Esophagus squamous epithelium (tissue), 4 donors: ENCODE measurements around the gene NBPF20.
"Not testable (repeated sequence)": the region's sequence is repeated elsewhere in the genome, so short reads cannot be mapped to it uniquely, and the experiment has no call there.

Source experiments
- POLR2A ChIP-seq, 4 donors: fragments of 450-650 bp; IDR thresholded peaks; one replicate each; pipeline ENCODE4 v1.6.1; 2017; ENCODE audit warnings: antibody characterized with exemption in 4 of 4, mild to moderate bottlenecking in 4 of 4, moderate library complexity in 3 of 4
- TF ChIP-seq, protein P1 (sequence below), 6 experiments: fragments of 450-650 bp in 4 of 6; fragments of 200-600 bp in 2 of 6; sonication (generic) in 2 of 6; IDR thresholded peaks; one replicate each; pipeline ENCODE4 v1.5.1; 2016 to 2019; ENCODE audit warnings: antibody characterized with exemption in 6 of 6, mild to moderate bottlenecking in 4 of 6, moderate library complexity in 4 of 6

DNA sequence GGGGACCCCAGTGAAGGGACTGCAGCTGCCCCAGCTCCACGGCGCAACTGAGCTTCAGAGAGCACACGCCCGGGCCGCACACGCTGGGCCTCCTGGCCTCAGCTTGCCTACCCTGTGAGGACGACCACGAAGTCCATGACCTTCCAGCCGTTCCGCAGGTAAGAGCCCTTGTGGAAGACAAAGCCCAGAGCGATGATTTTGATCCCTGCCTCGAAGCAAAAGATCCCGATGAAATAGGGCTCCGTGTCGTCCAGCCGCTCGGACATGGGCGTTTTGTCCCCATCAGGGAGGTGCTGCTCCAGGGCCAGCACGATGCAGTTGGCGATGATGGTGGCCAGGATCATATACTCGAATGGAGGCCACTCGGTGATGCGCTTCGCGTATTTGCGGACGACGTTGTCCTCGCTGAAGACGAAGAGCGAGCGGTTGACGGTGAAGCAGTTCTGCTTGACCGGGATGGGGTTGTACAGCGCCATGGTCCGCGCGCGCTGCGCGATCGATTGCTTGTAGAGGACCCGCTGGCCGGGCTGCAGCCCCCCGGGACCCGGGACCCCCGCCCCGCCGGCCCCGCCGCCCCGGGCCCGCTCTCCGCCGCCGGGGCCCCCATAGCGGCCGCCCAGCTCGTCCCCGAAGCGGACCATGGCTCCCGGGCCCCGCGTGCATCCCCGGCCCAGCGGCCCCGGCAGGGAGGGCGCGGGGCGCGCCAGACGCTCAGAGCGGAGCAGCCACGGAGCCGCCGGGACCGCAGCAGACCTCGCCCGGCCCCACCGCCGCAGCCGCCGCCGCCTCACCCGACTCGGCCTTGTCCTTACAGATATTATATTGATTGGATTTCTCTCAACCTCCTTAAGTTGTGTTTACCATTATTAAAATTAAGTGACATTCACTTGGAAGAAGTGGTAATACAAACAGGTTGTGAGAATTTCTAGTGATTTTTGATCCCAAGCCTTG, 28.7 kb upstream of the NBPF20 start:
- TF ChIP-seq, protein P1, sequence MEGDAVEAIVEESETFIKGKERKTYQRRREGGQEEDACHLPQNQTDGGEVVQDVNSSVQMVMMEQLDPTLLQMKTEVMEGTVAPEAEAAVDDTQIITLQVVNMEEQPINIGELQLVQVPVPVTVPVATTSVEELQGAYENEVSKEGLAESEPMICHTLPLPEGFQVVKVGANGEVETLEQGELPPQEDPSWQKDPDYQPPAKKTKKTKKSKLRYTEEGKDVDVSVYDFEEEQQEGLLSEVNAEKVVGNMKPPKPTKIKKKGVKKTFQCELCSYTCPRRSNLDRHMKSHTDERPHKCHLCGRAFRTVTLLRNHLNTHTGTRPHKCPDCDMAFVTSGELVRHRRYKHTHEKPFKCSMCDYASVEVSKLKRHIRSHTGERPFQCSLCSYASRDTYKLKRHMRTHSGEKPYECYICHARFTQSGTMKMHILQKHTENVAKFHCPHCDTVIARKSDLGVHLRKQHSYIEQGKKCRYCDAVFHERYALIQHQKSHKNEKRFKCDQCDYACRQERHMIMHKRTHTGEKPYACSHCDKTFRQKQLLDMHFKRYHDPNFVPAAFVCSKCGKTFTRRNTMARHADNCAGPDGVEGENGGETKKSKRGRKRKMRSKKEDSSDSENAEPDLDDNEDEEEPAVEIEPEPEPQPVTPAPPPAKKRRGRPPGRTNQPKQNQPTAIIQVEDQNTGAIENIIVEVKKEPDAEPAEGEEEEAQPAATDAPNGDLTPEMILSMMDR (IDR thresholded peaks at IDR 0.05) = not testable (repeated sequence)
- not testable (repeated sequence) for TF ChIP-seq POLR2A (IDR thresholded peaks at IDR 0.05)
